Activated T-cell treated with anti-CD3 and anti-CD28 coated beads for 24 hours (primary cell): ENCODE data around the gene HDGFL3.
"Not testable (repeated sequence)": the region's sequence is repeated elsewhere in the genome, so short reads cannot be mapped to it uniquely, and the experiment has no call there.

Source experiments
- DNase-seq: peaks from one replicate; pipeline ENCODE4 v3.0.0-alpha.2; 2020; ENCODE audit warnings: low read depth

HDGFL3 gene

DNA sequence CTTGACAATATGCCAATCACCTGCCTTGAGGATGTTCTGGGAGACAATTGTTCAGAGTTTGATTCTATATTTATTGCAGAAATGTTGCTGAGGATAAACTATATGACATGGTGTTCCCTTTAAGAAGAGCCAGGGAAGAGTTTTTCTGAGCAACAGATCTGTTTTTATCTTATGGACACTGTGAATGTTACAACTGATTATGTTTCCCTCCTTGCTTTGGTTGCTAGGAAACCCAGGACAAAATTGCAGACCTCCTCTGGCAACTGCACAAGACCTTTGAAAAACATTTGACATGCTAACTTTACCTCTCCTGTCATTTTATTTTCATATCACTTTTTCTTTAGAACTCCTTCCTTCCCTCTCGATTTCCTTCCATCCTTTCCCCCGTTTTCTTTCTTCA, 108.3 kb downstream of the HDGFL3 start:
- no peak for DNase-seq

GRCh38 chr15:83098079-83098478, 109.5 kb downstream of the HDGFL3 start:
- DNase-seq: no peak

GRCh38 chr15:83094583-83094982, 113.0 kb downstream of the HDGFL3 start:
- DNase-seq: no peak

DNA sequence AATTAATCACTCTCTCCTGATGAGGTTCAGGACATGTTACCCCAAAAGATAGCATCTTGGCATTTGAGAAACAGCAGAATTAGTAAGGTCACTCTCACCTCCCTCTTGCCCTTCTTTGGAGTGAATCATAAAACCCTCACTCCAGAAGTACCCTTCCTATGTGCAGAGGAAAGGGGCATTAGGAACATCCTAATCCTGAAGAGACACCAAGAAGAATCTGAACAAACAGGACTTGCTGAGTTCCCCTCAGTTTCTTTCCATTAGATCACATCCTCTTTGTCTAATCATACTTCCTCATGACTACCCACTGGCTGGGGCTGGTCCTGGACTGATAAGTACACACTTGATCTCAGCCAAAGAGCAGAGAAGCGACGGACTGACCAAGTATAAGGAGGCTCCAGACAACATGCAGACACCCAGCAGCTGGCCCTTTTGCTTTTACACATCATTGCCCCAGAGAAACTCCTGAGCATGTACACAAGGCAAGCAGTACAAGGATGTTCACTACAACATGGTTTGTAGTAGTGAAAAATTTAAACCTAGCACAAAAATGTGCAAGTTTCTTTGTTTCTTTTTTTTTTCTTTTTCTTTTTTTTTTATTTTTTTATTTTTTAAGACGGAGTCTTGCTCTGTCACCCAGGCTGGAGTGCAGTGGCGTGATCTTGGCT, 115.2 kb downstream of the HDGFL3 start:
- DNase-seq: no peak

DNA sequence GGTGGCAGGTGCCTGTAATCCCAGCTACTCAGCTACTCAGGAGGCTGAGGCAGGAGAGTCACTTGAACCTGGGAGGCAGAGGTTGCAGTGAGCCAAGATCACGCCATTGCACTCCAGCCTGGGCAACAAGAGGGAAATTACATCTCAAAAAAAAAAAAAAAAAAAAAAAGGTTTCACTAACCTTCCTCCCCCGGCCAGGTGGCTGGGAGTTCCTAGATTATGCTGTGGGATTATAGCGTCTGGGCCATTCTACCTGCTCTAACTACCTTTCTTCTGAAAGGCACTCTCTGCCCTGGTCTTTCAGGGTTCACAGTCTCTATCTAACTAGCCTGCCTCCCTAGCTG, 115.7 kb downstream of the HDGFL3 start:
- not testable (repeated sequence) for DNase-seq

GRCh38 chr15:83090465-83090864, 117.2 kb downstream of the HDGFL3 start:
- no peak for DNase-seq

GRCh38 chr15:83088876-83089275, 118.7 kb downstream of the HDGFL3 start:
- DNase-seq: no peak

DNA sequence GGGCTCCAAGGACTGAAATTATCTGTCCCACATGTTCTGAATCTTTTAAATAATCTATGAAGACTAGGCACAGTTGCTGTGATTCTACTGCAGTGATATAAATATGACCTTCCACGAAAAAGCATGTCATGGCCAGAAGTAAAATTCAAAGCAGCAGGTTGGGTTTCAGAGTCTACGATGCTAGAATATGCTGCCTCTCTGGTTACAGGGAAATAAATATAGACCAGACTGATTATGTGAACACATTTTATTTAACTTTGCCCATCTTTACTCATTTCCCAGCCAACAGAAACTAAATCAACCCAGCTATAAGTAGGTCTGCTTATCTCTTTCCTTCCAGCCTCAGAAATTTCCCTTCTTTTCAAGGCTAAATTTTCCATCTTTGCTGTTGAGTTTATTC, 120.0 kb downstream of the HDGFL3 start:
- no peak for DNase-seq

DNA sequence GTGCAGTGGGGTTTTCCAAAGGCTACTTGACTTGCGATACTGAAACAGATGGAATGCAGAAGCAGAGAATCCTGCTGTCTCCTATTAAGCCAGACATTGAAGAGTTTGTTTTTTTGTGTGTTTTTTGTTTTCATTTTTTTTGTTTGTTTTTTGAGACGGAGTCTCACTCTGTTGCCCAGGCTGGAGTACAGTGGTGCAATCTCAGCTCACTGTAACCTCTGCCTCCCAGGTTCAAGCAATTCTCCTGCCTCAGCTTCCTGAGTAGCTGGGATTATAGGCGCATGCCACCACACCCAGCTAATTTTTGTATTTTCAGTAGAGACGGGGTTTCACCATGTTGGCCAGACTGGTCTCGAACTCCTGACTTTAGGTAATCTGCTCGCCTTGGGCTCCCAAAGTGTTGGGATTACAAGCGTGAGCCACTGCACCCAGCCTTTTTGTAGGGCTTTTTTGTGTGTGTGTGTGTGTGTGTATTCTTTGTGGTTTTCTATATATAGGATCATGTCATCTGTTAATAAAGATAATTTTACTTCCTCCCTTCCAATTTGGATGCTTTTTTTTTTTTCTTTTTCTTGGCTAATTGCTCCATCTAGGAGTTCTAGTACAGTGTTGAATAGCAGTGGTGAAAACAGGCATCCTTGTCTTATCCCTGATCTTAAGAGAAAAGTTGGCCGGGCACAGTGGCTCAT, 121.6 kb downstream of the HDGFL3 start:
- DNase-seq: not testable (repeated sequence)

GRCh38 chr15:83085461-83085860, 122.2 kb downstream of the HDGFL3 start:
- not testable (repeated sequence) for DNase-seq

DNA sequence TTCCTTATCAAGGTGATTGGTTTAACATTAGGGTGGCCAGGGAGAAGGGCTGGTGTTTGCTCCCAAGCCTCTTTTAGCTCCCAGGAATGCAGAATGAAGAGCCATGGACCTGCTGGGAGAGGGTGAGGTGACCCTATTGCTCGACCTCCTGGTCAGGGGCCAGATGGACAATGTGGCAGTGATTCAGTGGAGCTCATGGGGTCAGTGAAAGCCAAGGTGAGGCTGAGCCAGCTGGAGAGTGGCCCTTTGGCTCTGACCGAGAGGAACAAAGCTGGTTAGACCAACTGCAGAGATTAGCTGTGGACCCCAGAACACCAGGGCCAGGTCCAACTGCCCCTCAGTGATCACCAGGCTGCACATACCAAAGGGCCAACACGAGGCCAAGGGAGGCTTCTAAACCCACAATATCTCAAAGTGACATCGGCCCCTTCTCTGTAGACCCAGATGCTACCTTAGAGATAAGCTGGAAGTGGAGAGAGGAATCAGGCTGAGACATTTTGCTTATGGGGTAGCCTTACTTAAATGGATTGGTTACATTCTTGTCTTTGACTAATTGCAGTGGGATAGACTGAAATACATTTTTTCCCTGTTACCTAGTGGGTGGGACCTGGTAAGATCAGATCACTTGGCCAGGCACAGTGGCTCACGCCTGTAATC, 124.8 kb downstream of the HDGFL3 start:
- DNase-seq: no peak

- DNase-seq: no peak
Measured at GRCh38 chr15:83081256-83082014, 126.2 kb downstream of the HDGFL3 start.

DNA sequence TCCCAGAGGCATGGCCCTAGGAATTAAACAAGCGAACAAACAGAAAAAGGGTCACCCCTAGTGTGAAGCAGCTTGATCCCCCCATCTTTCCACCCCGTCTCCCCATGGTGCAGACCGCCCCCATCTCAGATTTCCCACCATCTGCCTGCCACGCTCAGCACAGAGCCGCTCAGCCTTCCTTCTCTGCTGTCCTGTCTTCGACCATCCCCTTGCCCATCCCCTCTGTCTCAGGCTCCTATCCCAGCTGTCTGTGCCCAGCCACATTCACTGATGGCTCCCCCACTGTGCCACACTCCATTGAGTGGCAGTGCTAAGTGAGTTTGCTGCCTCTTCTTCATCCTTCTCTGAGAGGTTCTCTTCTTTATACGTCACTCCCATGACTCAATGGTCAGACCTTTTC, 128.9 kb downstream of the HDGFL3 start:
- no peak for DNase-seq
